Rectal smooth muscle tissue (tissue), 1 donor: ENCODE data around the gene GUCY2F.

Experiments
- H3K27ac ChIP-seq: one replicate; pipeline ENCODE4 v1.7.0; 2013; ENCODE audit warnings: low read depth, low read length, inconsistent platforms
- H3K27me3 ChIP-seq: one replicate; pipeline ENCODE4 v1.7.0; 2013; ENCODE audit warnings: low read length; ENCODE audit not compliant: control insufficient read depth, insufficient read depth
- H3K36me3 ChIP-seq: one replicate; pipeline ENCODE4 v1.7.0; 2013; ENCODE audit warnings: low read length; ENCODE audit not compliant: control insufficient read depth, insufficient read depth
- H3K4me1 ChIP-seq: one replicate; pipeline ENCODE4 v1.7.0; 2013; ENCODE audit warnings: low read length; ENCODE audit not compliant: control insufficient read depth, insufficient read depth
- H3K4me3 ChIP-seq: one replicate; pipeline ENCODE4 v1.7.0; 2013; ENCODE audit warnings: low read length
- H3K9ac ChIP-seq: one replicate; pipeline ENCODE4 v1.7.0; 2013; ENCODE audit warnings: low read length

GUCY2F gene

GRCh38 chrX:109389917-109390316 lies 92.0 kb downstream of the GUCY2F start:
- Histone ChIP-seq H3K4me1 (no peaks in the 10 kb centered on the region), H3K36me3 (no peaks in the 10 kb centered on the region), H3K4me3 (no peak overlapping the region), H3K27me3 (peaks cover 2% of the 10 kb centered on the region), H3K9ac (no peak overlapping the region), H3K27ac (no peak overlapping the region)

GRCh38 chrX:109384699-109385098 lies 97.2 kb downstream of the GUCY2F start:
- Histone ChIP-seq H3K27ac (no peak overlapping the region), H3K27me3 (peaks cover 2% of the 10 kb centered on the region), H3K9ac (no peak overlapping the region), H3K36me3 (no peaks in the 10 kb centered on the region), H3K4me1 (no peaks in the 10 kb centered on the region), H3K4me3 (no peak overlapping the region)

DNA sequence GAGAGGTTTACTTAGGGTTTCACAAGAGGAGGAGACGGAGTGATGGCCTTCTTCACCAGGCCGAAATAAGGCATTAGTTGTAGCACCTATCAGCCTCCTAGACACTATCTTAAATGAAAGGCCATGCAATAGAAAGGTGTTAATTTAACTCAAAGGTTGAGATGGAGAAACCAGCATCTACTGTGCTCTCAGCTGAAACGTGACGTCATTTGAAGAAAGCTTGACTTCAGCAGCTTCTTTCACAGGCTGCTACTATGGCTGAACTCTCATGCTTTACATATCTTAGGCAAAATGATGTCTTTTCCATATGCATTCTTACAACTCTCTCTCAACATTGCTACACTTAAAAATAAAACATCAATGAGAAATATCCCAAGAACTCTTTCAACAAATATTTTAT lies 99.6 kb downstream of the GUCY2F start:
- Histone ChIP-seq H3K9ac (no peak overlapping the region), H3K27ac (no peak overlapping the region), H3K4me3 (no peak overlapping the region), H3K4me1 (no peaks in the 10 kb centered on the region), H3K36me3 (no peaks in the 10 kb centered on the region), H3K27me3 (peaks cover 2% of the 10 kb centered on the region)

GRCh38 chrX:109378281-109378680 lies 103.6 kb downstream of the GUCY2F start:
- no peak overlapping the region for H3K27ac ChIP-seq
- H3K9ac ChIP-seq, result no peak overlapping the region
- H3K4me1 ChIP-seq, result no peaks in the 10 kb centered on the region
- no peak overlapping the region for H3K4me3 ChIP-seq
- no peaks in the 10 kb centered on the region for H3K36me3 ChIP-seq
- no peaks in the 10 kb centered on the region for H3K27me3 ChIP-seq

DNA sequence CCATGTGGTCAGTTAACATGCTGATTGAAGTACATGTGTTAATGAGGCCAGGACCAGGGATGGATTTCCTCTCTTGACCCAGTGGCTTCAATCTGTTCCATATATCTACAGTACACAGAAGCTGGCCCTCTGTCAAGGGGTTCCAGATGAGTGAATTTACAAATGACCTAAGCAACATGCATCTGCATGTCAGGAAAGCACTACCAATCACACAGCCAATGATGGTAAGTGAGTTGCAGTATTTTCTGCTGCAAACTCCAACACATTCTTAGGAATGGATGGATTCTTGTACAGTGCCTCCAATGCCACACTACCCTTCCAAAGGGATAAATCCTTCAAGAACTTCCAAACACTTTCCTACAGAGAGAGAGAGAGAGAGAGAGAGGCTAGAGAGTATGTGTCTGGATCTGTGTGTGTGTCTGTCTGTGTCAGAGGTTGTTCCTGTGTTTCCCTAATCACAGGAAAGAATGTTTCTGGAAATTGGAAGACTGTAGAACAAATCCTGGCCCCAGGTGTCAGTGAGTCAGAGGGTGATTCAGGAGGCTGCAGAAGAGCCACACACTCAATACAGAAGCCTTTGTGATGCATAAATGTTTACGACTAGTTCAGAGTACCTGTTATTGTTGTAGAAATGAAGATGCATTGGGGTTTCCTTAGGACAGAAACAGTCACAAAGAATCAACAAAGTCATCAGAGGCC lies 107.5 kb downstream of the GUCY2F start:
- no peaks in the 10 kb centered on the region for H3K27me3 ChIP-seq
- no peak overlapping the region for H3K4me3 ChIP-seq
- H3K9ac ChIP-seq, result no peak overlapping the region
- no peaks in the 10 kb centered on the region for H3K4me1 ChIP-seq
- no peaks in the 10 kb centered on the region for H3K36me3 ChIP-seq
- no peak overlapping the region for H3K27ac ChIP-seq

DNA sequence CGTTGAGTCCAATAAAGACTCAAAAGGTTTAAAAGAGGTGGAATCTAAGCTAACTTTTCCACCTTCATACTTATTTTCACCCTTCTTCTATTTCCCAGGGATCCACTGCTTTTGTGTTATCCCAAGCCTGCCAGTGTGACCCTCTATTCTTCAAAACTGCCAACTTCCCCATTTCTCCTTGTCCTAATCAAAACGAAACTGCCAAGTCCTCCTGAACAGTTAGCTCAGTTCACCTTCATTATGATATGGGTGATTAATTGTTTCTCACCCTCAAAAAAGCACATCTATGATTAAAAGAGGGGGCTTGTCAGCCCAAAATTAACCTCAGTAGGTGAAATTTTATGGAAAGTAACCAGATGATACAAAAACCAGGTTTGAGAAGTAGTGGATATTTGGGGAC lies 108.4 kb downstream of the GUCY2F start:
- Histone ChIP-seq H3K27me3 (no peaks in the 10 kb centered on the region), H3K4me3 (no peak overlapping the region), H3K36me3 (no peaks in the 10 kb centered on the region), H3K9ac (no peak overlapping the region), H3K27ac (no peak overlapping the region), H3K4me1 (no peaks in the 10 kb centered on the region)

GRCh38 chrX:109372716-109373115 lies 109.2 kb downstream of the GUCY2F start:
- H3K4me1 ChIP-seq, result no peaks in the 10 kb centered on the region
- H3K27ac ChIP-seq, result no peak overlapping the region
- H3K4me3 ChIP-seq, result no peak overlapping the region
- no peaks in the 10 kb centered on the region for H3K36me3 ChIP-seq
- no peak overlapping the region for H3K9ac ChIP-seq
- no peaks in the 10 kb centered on the region for H3K27me3 ChIP-seq

DNA sequence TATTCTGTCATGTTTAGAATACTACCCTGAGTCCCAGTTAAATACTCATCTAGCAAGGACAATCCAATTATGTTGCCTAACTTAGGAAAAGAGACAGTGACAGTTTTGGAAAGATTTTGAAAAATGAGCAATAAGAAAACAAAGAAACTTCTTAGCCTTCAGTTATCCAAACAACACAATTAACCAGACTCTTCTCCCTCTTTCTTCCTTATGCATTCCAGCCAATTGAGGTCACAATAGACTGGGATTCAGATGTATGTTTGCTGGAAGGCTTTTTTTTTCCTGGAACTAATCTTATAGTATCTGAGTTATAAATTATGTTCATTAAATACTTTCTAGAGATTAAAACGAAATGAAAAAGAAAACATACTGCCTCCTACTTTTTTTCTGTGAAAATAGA lies 109.6 kb downstream of the GUCY2F start:
- no peak overlapping the region for H3K9ac ChIP-seq
- H3K27ac ChIP-seq, result no peak overlapping the region
- no peak overlapping the region for H3K4me3 ChIP-seq
- H3K36me3 ChIP-seq, result no peaks in the 10 kb centered on the region
- H3K4me1 ChIP-seq, result no peaks in the 10 kb centered on the region
- no peaks in the 10 kb centered on the region for H3K27me3 ChIP-seq

DNA sequence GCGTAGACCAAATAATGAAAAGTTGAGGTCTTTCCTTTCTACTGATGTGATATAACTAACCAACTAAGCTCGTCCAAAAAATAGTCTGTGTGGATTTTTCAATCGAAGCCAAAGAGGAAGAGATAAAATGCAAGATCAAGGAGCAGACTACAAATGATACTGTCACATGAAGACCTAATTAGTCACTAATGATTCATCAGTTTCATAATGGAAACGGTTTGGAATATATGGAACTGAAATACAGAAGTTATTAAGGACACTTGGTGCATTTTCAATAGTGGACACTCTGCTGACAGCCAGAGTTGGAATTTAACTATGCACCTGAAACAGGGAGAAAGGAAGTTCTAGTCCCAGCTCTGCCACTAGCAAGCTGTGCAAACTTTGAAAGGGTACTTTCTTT lies 119.8 kb downstream of the GUCY2F start:
- Histone ChIP-seq H3K4me1 (no peaks in the 10 kb centered on the region), H3K27me3 (no peaks in the 10 kb centered on the region), H3K9ac (no peak overlapping the region), H3K27ac (no peak overlapping the region), H3K4me3 (no peak overlapping the region), H3K36me3 (no peaks in the 10 kb centered on the region)

DNA sequence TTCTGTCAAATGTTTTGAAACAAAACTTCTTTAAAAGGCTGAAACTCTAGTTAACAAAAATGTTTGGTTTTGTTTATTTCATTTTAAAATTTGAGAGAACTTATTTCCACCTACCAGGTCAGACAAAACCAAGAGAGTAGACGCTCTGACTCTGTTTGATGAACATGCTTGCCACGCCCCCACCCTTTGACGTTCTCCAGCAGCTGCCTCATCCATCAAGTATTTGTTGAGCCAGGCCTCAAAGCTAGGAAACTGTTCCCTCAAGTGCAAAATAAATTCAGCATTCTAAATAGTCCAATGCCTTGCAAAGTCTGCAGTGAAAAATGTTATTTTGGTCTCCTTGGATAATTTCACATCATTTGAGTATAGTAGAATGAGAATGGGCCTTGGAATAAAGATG lies 121.6 kb downstream of the GUCY2F start:
- no peaks in the 10 kb centered on the region for H3K4me1 ChIP-seq
- no peaks in the 10 kb centered on the region for H3K27me3 ChIP-seq
- no peak overlapping the region for H3K4me3 ChIP-seq
- no peak overlapping the region for H3K9ac ChIP-seq
- no peaks in the 10 kb centered on the region for H3K36me3 ChIP-seq
- H3K27ac ChIP-seq, result no peak overlapping the region

GRCh38 chrX:109357706-109358105 lies 124.2 kb downstream of the GUCY2F start:
- Histone ChIP-seq H3K27ac (no peak overlapping the region), H3K4me1 (no peaks in the 10 kb centered on the region), H3K4me3 (no peak overlapping the region), H3K36me3 (no peaks in the 10 kb centered on the region), H3K9ac (no peak overlapping the region), H3K27me3 (no peaks in the 10 kb centered on the region)

DNA sequence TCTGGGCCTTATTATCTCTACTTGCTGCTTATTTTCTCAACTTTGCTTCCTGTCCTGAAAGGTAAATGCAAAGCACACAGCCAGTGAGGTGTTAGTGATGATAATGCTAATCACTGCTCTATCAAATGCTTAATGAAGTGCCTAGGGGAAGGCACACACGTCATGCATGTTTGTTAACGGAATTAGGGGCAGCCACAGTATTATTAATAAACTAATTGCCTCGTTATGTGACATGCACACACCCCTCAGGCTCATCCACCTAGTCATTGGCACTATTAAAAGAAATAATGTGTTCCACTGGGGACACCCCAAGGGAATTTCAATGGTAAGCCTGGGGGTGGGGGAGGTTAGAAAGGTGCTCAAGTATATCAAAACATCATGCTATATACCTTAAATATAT lies 125.2 kb downstream of the GUCY2F start:
- Histone ChIP-seq H3K4me1 (no peaks in the 10 kb centered on the region), H3K4me3 (no peak overlapping the region), H3K27me3 (no peaks in the 10 kb centered on the region)

DNA sequence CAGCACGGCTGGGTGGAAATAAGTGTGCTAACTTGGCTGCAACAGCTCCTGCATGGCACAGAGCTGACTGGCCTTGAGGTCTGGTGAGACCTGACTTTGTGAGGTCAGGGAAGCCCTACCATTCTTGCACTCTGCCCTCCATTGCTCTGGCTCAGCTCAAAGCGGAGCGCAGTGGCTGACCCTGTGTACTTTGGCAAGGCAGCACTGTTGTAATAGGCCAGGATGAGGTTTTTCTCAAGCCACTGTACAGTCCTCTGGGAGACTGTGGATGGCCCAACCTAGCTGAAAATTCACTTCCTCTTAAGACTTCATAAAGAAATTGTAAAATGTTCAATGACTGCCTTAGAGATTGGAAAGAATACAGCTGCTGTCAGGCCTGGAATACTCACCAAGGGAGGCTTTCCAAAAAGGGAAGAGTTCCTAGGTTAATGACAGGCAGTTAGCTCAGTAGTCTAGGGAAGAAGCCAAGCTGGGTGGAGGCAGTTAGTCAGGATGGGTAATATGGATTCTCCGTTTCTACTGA lies 129.8 kb downstream of the GUCY2F start:
- Histone ChIP-seq H3K4me1 (no peaks in the 10 kb centered on the region), H3K27me3 (no peaks in the 10 kb centered on the region), H3K27ac (no peak overlapping the region), H3K4me3 (no peak overlapping the region), H3K9ac (no peak overlapping the region), H3K36me3 (no peaks in the 10 kb centered on the region)

More for the DNA sequence above, 125.2 kb downstream of the GUCY2F start:
- H3K9ac ChIP-seq, result no peak overlapping the region
- H3K27ac ChIP-seq, result no peak overlapping the region
- no peaks in the 10 kb centered on the region for H3K36me3 ChIP-seq
